Femur (tissue), 1 donor: ENCODE data around the gene WASL.

Source experiments
- DNase-seq: peaks from one replicate; pipeline ENCODE4 v3.0.0-alpha.2; 2017

The WASL gene

GRCh38 chr7:123687727-123688126 is 61.1 kb downstream of the WASL start:
- no peak for DNase-seq

GRCh38 chr7:123687161-123687560 is 61.6 kb downstream of the WASL start:
- no peak for DNase-seq

GRCh38 chr7:123682690-123683089 is 66.1 kb downstream of the WASL start:
- no peak for DNase-seq

- DNase-seq, result no peak
These were observed 67.2 kb downstream of the WASL start for GRCh38 chr7:123681561-123681960.

- no peak for DNase-seq
These were observed 68.2 kb downstream of the WASL start for GRCh38 chr7:123680580-123680979.

GRCh38 chr7:123679614-123680013 is 69.2 kb downstream of the WASL start:
- no peak for DNase-seq

- no peak for DNase-seq
These were observed 71.6 kb downstream of the WASL start for GRCh38 chr7:123677061-123677715.

- no peak for DNase-seq
These were observed 73.7 kb downstream of the WASL start for GRCh38 chr7:123675181-123675473.

GRCh38 chr7:123674399-123675180 is 74.2 kb downstream of the WASL start:
- DNase-seq, result no peak

GRCh38 chr7:123673752-123674398 is 74.9 kb downstream of the WASL start:
- no peak for DNase-seq

- DNase-seq, result no peak
These were observed 75.6 kb downstream of the WASL start for GRCh38 chr7:123673137-123673732.

- no peak for DNase-seq
These were observed 79.3 kb downstream of the WASL start for GRCh38 chr7:123669485-123669884.

GRCh38 chr7:123666492-123666891 is 82.3 kb downstream of the WASL start:
- DNase-seq, result no peak

GRCh38 chr7:123665896-123666295 is 82.9 kb downstream of the WASL start:
- DNase-seq, result no peak

GRCh38 chr7:123665157-123665556 is 83.6 kb downstream of the WASL start:
- DNase-seq, result no peak

- DNase-seq, result no peak
These were observed 85.6 kb downstream of the WASL start for GRCh38 chr7:123663200-123663599.

GRCh38 chr7:123662755-123663154 is 86.0 kb downstream of the WASL start:
- DNase-seq, result no peak

- no peak for DNase-seq
These were observed 86.5 kb downstream of the WASL start for GRCh38 chr7:123662293-123662692.

- no peak for DNase-seq
These were observed 87.0 kb downstream of the WASL start for GRCh38 chr7:123661765-123662164.

GRCh38 chr7:123660514-123661354 is 88.1 kb downstream of the WASL start:
- no peak for DNase-seq

- DNase-seq, result no peak
These were observed 90.8 kb downstream of the WASL start for GRCh38 chr7:123658023-123658422.

GRCh38 chr7:123657304-123657685 is 91.5 kb downstream of the WASL start:
- DNase-seq, result peak; percentile 53
